AG10803 (cell line): ENCODE results near the gene CCDC28A.

Source experiments
- DNase-seq: peaks from one replicate; pipeline ENCODE4 v3.0.0; 2010; ENCODE audit warnings: low read depth
- H3K4me3 ChIP-seq: 2 replicates; pipeline ENCODE4 v1.5.1; 2011; ENCODE audit warnings: mild to moderate bottlenecking, low read length, control low read depth
- CTCF ChIP-seq: conservative IDR thresholded peaks from 2 replicates; pipeline ENCODE4 v1.5.1; 2011; ENCODE audit warnings: mild to moderate bottlenecking, low read length, control low read depth, inconsistent platforms

The CCDC28A gene

GRCh38 chr6:138774370-138774769 lies 801 bp downstream of the CCDC28A start:
- peak; percentile 43 for DNase-seq
- no peak for TF ChIP-seq CTCF
- H3K4me3 ChIP-seq = peak overlapping the region; percentile 91

- TF ChIP-seq CTCF = no peak
- DNase-seq = no peak
- H3K4me3 ChIP-seq = no peak overlapping the region
Measured at GRCh38 chr6:138776659-138777058, 3.1 kb downstream of the CCDC28A start.

GRCh38 chr6:138778331-138778730 lies 4.8 kb downstream of the CCDC28A start:
- DNase-seq = no peak
- H3K4me3 ChIP-seq = no peak overlapping the region
- no peak for TF ChIP-seq CTCF

GRCh38 chr6:138782243-138782642 lies 8.7 kb downstream of the CCDC28A start:
- no peak for DNase-seq
- H3K4me3 ChIP-seq = no peak overlapping the region
- TF ChIP-seq CTCF = no peak

- TF ChIP-seq CTCF = no peak
- H3K4me3 ChIP-seq = no peak overlapping the region
- no peak for DNase-seq
Measured at GRCh38 chr6:138785079-138785478, 11.5 kb downstream of the CCDC28A start.

- TF ChIP-seq CTCF = no peak
- H3K4me3 ChIP-seq = no peak overlapping the region
- no peak for DNase-seq
Measured at GRCh38 chr6:138785980-138786379, 12.4 kb downstream of the CCDC28A start.

- DNase-seq = no peak
- no peak for TF ChIP-seq CTCF
- no peak overlapping the region for H3K4me3 ChIP-seq
Measured at GRCh38 chr6:138787138-138787537, 13.6 kb downstream of the CCDC28A start.
